HG02973 (cell line): Measurements from ENCODE around the gene TRIM13.
"Not testable (repeated sequence)": the region's sequence is repeated elsewhere in the genome, so short reads cannot be mapped to it uniquely, and the experiment has no call there.

Source experiments
- ATAC-seq: cut with Tn5 transposase; IDR thresholded peaks from one replicate; pipeline ENCODE4 v1.9.1; 2021; ENCODE audit warnings: moderate library complexity; ENCODE audit not compliant: unreplicated experiment

The TRIM13 gene

GRCh38 chr13:50055454-50055853 is 58.6 kb downstream of the TRIM13 start:
- ATAC-seq = no peak

GRCh38 chr13:50060718-50061117 is 63.9 kb downstream of the TRIM13 start:
- no peak for ATAC-seq

- not testable (repeated sequence) for ATAC-seq
Measured at GRCh38 chr13:50062336-50062735, 65.5 kb downstream of the TRIM13 start.

GRCh38 chr13:50065712-50066111 is 68.9 kb downstream of the TRIM13 start:
- ATAC-seq = no peak
